ENCODE data around the gene AIG1. TPM values are rescaled to one million over a fixed set of nuclear protein-coding genes. Genes with fewer than 3 reads are reported as not detected.
"Not testable (repeated sequence)": the region's sequence is repeated elsewhere in the genome, so short reads cannot be mapped to it uniquely, and the experiment has no call there.

The AIG1 gene
- total RNA-seq, 6 donors from 2014 or later = 6.3 to 26.6 (median 20.8) TPM

DNA sequence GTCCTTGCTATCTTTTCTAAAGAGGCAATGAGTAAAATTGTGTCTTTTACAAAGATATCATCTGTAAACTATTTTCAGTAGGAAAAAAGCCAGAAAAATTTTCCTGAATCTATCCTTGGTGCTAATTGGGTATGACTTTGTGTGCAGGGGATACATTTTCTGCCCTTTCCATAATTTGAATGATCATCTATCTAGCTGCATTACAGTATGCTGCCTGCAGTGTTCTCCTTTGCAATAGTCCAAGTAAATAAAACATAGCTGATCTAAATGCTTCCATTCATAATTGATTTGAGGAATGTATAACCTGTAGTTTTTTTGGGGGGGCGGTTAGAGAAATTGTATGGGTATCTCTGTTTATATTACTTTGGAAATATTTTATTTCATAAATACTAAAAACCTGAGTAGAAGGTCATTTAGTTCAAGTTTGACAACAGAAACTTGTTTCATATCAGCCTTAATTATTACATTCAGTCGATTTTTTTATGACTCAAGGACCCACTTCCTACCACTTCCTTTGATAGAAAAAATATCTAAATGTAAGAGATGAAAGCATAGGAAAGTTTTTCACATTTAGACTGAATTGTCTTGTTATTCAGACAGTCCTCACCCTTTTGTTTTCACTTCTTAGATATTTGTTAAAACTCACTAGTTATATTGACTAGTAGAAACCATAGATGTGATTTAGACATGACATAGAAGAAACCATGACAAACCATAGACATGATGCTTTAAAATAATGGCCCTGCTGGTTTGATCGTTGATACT is 75.3 kb downstream of the AIG1 start:
- H3K4me1 ChIP-seq = no peaks in the 10 kb centered on the region
- H3K9me3 ChIP-seq = peaks cover 0 to 7% (median 6%) of the 10 kb centered on the region in 4 donors
- H3K27ac ChIP-seq = no peak overlapping the region
- TF ChIP-seq POLR2A (IDR thresholded peaks at IDR 0.05) (no peak), EP300 (IDR thresholded peaks at IDR 0.05) (no peak), POLR2AphosphoS5 (IDR thresholded peaks at IDR 0.05) (no peak)
- TF ChIP-seq, protein P1, sequence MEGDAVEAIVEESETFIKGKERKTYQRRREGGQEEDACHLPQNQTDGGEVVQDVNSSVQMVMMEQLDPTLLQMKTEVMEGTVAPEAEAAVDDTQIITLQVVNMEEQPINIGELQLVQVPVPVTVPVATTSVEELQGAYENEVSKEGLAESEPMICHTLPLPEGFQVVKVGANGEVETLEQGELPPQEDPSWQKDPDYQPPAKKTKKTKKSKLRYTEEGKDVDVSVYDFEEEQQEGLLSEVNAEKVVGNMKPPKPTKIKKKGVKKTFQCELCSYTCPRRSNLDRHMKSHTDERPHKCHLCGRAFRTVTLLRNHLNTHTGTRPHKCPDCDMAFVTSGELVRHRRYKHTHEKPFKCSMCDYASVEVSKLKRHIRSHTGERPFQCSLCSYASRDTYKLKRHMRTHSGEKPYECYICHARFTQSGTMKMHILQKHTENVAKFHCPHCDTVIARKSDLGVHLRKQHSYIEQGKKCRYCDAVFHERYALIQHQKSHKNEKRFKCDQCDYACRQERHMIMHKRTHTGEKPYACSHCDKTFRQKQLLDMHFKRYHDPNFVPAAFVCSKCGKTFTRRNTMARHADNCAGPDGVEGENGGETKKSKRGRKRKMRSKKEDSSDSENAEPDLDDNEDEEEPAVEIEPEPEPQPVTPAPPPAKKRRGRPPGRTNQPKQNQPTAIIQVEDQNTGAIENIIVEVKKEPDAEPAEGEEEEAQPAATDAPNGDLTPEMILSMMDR (IDR thresholded peaks at IDR 0.05) = no peak
- no peak overlapping the region for H3K4me3 ChIP-seq
- ATAC-seq (ENCODE audit: low FRiP score in 2 of 2) = no peak
- DNase-seq = no peak
- WGBS, 2 donors = 65 to 74% methylated on average over 3 of the region's 3 CpGs
- peaks cover 0 to 6% (median 0%) of the 10 kb centered on the region in 4 donors for H3K36me3 ChIP-seq
- no peaks in the 10 kb centered on the region for H3K27me3 ChIP-seq

DNA sequence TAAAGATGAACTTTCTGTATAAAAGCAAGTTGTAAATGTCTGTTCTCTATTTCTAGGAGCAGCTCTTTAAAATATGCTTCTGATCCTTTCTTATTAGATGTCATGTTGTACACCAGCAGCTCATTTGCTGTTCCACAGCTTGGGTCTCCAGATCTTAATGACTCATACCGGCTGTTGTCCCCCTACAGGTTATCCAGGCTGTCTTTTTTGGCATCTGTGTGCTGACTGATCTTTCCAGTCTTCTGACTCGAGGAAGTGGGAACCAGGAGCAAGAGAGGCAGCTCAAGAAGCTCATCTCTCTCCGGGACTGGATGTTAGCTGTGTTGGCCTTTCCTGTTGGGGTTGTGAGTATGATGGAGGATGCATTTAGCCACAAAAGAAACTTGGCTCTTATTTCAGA is 76.0 kb downstream of the AIG1 start:
- peaks cover 0 to under 1% (median under 1%) of the 10 kb centered on the region in 4 donors for H3K9me3 ChIP-seq
- H3K27ac ChIP-seq = no peak overlapping the region
- 61 to 77% methylated on average over 3 of the region's 3 CpGs for WGBS, 2 donors
- H3K4me1 ChIP-seq = no peaks in the 10 kb centered on the region
- ATAC-seq (ENCODE audit: low FRiP score in 2 of 2) = no peak
- H3K27me3 ChIP-seq = no peaks in the 10 kb centered on the region
- H3K4me3 ChIP-seq = no peak overlapping the region
- TF ChIP-seq POLR2A (IDR thresholded peaks at IDR 0.05) (no peak), POLR2AphosphoS5 (IDR thresholded peaks at IDR 0.05) (no peak), EP300 (IDR thresholded peaks at IDR 0.05) (no peak)
- TF ChIP-seq, protein P1 (IDR thresholded peaks at IDR 0.05) = no peak
- no peak for DNase-seq
- peaks cover 0 to 6% (median 0%) of the 10 kb centered on the region in 4 donors for H3K36me3 ChIP-seq

DNA sequence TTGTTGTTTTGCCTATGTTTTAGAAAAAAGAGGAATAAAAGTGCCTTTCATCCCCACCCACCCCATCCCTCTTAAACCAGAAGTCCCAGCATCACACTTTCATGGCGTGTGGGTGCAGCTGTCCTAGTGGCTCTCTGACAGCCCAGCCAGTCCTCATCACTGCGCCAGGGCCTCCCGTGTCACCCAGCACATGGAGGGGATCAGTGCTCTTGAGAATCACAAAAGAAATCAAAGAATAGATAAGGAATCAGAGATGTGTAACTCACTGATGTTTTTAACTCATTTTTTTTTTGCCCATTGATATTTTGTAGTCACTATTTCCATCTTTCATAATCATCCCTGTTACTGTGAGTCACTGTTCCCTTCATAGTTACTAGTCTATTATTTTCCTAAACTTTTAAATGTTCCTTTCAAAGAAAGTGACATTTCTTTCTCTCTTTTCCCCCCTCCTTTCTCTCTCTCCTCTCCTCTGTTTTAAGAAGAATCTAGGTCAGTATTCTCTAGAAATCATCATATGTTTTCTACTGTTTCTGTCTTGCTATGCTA is 78.6 kb downstream of the AIG1 start:
- Histone ChIP-seq H3K36me3 (peaks cover 0 to 6% (median 0%) of the 10 kb centered on the region in 4 donors), H3K4me3 (no peak overlapping the region), H3K27ac (no peak overlapping the region), H3K27me3 (no peaks in the 10 kb centered on the region), H3K4me1 (no peaks in the 10 kb centered on the region), H3K9me3 (no peaks in the 10 kb centered on the region)
- TF ChIP-seq EP300 (IDR thresholded peaks at IDR 0.05) (no peak), POLR2AphosphoS5 (IDR thresholded peaks at IDR 0.05) (no peak), POLR2A (IDR thresholded peaks at IDR 0.05) (no peak)
- TF ChIP-seq, protein P1 (IDR thresholded peaks at IDR 0.05) = no peak
- WGBS, 2 donors = 92 to 93% methylated on average over 3 of the region's 3 CpGs
- DNase-seq (no peak), ATAC-seq (ENCODE audit: low FRiP score in 2 of 2) (no peak)

DNA sequence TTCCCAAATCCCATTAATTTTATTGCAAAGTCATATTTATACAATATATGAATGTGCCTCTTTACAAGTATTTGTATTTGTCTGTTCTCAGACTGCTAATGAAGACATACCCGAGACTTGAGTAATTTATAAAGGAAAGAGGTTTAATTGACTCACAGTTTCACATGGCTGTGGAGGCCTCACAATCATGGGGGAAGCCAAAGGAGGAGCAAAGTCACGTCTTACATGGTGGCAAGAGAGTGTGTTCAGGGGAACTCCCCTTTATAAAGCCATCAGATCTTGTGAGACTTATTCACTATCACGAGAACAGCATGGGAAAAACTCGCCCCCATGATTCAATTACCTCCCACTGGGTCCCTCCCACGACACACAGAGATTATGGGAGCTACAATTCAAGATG is 79.2 kb downstream of the AIG1 start:
- H3K4me3 ChIP-seq; H3K4me1 ChIP-seq; H3K36me3 ChIP-seq; H3K9me3 ChIP-seq; ATAC-seq (ENCODE audit: low FRiP score in 2 of 2); DNase-seq; H3K27ac ChIP-seq; H3K27me3 ChIP-seq: not testable (repeated sequence)
- WGBS, 2 donors = 78 to 93% methylated on average over 5 of the region's 5 CpGs

GRCh38 chr6:143140767-143141166 is 80.1 kb downstream of the AIG1 start:
- WGBS, 2 donors = 83 to 93% methylated on average over 2 of the region's 2 CpGs
- TF ChIP-seq, protein P1 (IDR thresholded peaks at IDR 0.05) = no peak
- TF ChIP-seq POLR2AphosphoS5 (IDR thresholded peaks at IDR 0.05) (no peak), POLR2A (IDR thresholded peaks at IDR 0.05) (no peak), EP300 (IDR thresholded peaks at IDR 0.05) (no peak)
- H3K36me3 ChIP-seq = peaks cover 0 to 6% (median 0%) of the 10 kb centered on the region in 4 donors
- no peak overlapping the region for H3K27ac ChIP-seq
- no peaks in the 10 kb centered on the region for H3K4me1 ChIP-seq
- H3K4me3 ChIP-seq = no peak overlapping the region
- no peaks in the 10 kb centered on the region for H3K9me3 ChIP-seq
- no peak for DNase-seq
- no peak for ATAC-seq (ENCODE audit: low FRiP score in 2 of 2)
- H3K27me3 ChIP-seq = no peaks in the 10 kb centered on the region
